ENCODE results near the gene GABPB1.

Gene GABPB1

GRCh38 chr15:50275091-50275490, 79.9 kb downstream of the GABPB1 start:
- DNase-seq, result no peak

GRCh38 chr15:50267577-50267976, 87.4 kb downstream of the GABPB1 start:
- no peak for DNase-seq

- no peak for DNase-seq
These were observed 89.4 kb downstream of the GABPB1 start, which contains the start of gene HDC for GRCh38 chr15:50265620-50266019. Gene HDC, minus strand, starts transcription at chr15:50265726. Its CDS starts 103 bp downstream, at chr15:50265623.

DNA sequence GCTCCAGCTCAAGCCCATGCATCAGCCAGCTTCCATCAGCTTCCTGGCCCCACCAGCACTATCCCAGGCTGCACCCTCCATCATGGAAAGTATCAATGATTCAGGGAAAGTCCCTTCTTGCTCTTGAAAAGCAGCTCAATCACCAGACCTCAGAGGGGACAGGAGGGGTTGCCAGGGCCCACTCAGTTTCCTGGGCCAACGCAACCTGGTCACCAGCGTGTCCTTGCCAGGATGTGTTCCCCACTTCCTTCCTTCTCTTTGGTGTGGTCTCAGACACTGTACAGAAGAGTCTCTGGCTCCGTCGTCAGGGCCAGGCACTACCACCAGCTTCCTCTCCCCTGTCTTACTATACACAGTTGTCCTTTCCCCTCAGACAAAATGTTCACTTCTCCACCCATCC, 92.5 kb downstream of the GABPB1 start:
- DNase-seq, result no peak

DNA sequence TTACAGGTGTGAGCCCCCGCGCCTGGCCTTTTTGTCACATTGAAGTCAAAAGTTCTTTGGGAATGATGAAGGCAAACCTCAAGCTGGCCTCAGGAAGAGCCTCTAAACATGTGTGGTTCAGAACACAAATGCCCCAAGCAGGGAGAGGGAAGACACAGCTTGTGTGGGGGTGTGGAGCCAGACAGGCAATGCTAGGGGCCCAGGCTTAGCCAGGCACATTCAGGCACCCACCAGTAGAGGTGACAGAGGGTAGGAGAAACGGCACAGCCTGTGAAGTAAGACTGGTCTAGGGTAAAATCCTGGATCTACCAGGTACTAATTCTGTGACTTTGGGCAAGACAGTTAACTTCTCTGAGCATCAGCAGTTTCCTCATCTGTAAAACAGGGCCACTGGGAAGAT, 93.0 kb downstream of the GABPB1 start:
- no peak for DNase-seq

GRCh38 chr15:50260969-50261496, 94.0 kb downstream of the GABPB1 start:
- no peak for DNase-seq

DNA sequence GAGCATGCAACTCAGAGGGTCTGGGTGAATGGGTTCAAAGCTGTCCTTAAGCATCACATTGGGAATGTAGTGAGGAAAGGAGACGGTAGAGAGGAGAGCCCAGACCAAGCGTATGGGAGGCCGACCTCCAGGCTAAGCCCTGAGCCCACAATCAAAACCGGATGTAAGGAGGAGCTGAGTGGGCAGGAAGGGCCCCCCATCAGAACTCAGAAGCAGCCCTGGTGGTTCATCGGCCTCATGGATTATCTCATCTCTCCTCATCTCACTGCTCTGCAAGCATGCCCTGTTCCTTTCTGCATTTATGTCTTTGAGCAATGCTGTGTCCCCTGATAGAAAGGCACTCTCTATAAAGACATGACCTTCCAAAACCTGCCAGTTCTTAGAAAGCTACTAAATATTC, 95.7 kb downstream of the GABPB1 start:
- no peak for DNase-seq

DNA sequence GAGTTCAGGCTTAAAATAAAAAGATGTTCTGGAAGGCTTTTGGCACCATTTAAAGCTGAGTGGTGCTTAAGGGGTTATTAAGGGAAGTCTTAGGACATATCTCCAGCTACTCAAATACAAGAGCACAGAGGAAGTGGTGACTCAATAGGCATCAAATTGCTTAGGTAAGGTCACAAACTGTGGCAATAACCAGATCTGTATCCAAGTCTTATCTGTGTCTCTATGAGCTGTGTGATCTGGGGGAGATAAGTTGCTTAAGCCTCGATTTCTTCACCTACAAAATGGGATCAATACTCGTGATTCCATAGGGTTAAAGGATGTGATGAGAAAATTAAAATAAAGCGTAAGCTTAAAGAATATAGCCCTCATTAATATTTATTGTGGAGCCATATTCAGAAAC, 97.1 kb downstream of the GABPB1 start:
- no peak for DNase-seq

GRCh38 chr15:50257332-50257731, 97.7 kb downstream of the GABPB1 start:
- DNase-seq, result no peak

DNA sequence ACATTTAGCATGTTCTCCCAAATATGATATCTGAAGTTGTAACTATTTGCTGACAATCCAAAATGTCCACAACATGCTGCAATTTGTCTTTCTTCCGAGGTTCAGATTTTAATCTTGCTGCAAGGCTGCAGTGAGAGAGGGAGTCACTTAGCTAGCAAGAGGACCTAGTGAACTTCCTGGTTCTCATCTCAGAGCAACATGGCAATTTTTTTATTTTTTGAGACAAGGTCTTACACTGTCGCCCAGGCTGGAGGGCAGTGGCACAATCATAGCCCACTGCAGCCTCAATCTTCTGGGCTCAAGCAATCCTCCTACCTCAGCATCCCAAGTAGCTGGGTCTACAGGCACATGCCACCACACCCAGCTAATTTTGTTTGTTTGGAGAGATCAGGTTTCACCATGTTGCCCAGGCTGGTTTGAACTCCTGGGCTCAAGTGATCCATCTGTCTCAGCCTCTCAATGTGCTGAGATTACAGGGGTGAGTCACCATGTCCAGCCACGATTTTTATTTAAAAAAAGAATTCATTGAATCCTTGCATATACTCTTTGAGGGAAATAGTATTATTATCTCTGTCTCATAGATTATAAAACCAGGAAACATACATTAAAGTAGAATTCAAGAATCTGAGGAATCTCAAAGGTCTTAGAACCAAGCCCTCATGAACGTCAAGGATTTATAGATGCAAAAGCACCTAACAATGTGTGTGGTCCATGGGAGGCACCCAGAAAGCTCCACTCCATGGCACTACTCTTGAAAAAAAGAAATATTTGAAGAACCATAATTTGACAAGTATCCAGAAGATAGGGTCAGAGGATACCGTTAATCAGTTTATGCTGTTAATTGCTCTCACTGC, 98.6 kb downstream of the GABPB1 start:
- DNase-seq, result no peak

DNA sequence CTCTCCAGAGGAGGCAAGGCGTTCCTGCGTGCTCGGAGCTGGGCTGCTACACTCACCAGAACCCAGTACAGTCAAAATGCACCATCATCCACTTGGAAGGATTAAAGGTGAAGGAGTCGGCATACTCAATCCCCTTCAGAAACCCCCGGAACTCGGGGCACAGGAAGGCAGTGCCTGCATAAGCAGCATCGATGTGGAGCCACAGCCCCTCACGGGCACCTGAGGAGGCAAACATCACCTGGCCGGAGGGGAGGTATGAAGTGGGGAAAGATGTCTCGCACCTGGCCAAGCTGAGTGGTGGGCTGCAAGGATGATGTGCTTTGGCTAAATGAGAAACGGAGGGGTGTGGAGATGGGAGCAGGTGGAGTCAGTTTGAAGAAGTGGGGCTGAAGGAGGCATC, 102.4 kb downstream of the GABPB1 start:
- no peak for DNase-seq

DNA sequence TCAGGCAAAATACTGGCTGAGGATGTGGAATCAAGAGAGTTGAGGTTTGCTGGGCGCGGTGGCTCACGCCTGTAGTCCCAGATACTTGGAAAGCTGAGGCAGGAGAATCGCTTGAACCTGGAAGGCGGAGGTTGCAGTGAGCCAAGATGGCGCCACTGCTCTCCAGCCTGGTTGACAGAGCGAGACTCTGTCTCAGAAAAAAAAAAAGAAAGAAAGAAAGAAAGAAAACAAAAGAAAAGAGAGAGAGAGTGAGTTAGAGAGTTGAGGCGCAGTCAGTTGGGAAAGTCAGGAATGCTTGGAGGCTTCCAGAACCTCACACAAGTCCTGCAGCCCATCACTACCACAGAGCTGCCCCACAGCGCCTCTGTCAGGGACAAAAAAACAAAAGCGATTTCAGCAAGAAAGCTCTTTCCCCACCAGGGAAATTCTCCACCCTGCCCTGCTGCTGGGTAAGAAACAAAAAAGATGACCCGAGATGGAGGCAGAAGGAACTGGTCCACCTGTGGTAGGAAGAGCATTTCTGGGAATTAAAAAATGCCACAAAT, 103.3 kb downstream of the GABPB1 start:
- DNase-seq, result no peak

DNA sequence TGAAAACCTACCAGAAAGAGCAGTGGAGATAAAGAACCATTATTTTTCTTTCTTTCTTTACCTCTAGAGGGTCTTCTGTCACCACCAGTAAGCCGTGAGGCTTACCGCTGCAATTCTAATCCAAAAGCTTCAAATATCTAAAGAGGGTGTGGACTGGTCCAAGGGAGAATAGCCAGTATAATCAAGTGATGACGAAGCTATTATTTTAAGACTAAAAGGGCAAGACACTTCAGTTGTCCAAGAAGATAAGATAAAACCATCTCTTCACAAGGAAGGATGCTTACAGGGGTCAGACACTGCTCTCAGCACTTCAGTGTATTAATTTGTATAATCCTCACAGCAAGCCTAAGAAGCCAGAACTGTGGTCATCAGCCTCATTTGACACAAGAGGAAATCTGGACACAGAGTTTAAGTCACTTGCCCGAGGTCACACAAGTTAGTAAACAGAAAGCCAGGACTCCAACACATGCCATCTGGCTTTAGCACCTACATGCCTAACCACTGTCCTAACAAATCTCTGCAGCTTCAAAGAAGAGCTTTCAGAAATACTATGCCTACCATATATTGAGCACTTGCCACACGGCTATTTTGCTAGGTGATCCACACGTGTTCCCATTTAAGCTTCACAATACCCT, 104.1 kb downstream of the GABPB1 start:
- no peak for DNase-seq

DNA sequence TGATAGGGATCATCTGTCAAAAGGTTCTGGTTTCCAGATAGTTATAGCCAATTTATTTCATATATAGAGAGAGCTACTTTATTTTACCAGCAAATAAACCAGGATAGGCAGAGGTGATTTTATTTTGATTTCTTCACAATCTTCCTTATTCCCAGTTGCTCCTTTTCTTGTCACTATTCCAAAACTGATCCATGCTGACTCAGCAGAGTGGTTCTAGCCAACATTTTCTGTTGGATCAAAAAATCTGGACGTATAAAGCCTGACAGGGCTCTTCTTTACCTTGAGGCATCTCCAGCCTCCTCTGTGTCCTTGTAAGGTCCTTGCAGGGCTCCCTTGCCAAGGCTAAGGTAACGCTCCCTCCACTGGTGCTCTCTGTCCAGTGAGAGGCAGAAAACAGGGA, 105.3 kb downstream of the GABPB1 start:
- DNase-seq, result no peak

- DNase-seq, result no peak
These were observed 105.9 kb downstream of the GABPB1 start for GRCh38 chr15:50248994-50249582.

DNA sequence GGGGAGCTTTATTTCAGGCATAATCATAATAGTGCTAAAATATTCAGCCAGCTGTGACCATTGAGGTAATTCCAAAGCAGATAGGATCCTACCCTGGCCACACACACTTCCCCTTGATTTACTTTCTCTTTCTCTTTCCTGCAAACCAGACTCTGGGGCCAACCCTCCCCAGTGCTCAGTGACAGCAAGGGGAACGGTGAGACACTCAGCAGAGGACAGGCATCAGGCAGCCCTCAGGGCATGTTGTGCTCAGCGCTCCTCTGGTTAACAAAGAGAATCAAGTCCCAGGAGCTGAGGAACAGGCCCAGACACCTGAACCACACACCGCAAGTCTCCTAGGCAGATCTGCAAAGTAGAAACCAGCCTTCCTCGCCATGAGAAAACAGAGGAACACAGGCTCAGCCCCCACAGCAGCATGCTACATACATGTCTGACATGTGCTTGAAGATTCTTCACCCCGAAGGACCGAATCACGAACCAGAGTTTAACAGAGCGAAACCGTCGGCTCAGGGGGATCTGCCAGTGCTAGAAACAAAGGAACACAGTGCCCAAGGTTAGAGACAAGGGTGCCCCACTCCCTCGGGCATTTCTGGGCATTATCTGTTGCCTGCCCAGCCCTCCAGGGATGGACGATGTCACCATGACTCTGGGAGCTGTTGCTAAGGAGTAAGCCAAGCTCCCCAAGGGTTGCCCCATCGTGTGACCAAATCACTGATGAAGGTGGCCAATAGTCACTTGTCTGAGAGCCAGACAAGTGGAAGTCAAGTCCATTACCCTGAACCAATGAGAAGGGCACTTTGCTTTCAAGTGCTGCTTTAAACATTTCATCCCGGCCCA, 107.0 kb downstream of the GABPB1 start:
- DNase-seq, result no peak

- DNase-seq, result no peak
These were observed 108.4 kb downstream of the GABPB1 start for GRCh38 chr15:50246631-50247030.

- DNase-seq, result no peak
These were observed 109.9 kb downstream of the GABPB1 start for GRCh38 chr15:50244959-50245624.

- DNase-seq, result no peak
These were observed 110.8 kb downstream of the GABPB1 start for GRCh38 chr15:50244153-50244552.

- no peak for DNase-seq
These were observed 113.1 kb downstream of the GABPB1 start for GRCh38 chr15:50241684-50242450.

DNA sequence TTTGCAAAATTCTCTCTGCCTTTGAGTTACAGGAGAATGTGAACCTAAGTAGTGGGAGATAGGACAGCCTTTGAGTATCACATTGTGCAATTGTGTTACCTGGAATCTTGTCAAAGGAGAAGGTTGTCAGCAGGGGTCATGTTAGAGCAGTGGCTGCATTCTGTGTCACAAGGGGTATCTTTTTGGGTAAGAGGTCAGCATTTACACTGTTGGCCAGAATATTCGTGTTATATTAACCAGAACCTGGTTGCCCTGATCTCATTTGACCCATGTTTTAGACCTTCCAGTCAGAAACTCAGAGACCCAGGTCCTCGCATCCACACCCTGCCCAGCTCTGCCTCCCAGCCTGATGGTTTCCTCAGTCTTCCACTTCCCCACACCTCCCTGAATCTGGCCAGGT, 116.7 kb downstream of the GABPB1 start:
- no peak for DNase-seq

Data from cerebellar nuclear complex (tissue), 1 donor.